Fibroblast of villous mesenchyme (primary cell): ENCODE measurements around the gene SPON1. TPM values are rescaled to one million over a fixed set of nuclear protein-coding genes. Genes with fewer than 3 reads are reported as not detected.
"Not testable (repeated sequence)": the region's sequence is repeated elsewhere in the genome, so short reads cannot be mapped to it uniquely, and the experiment has no call there.

Experiments used
- DNase-seq: peaks from one replicate; pipeline ENCODE4 v3.0.0-alpha.2; 2010; ENCODE audit warnings: low read depth
- H3K4me3 ChIP-seq: 2 replicates; pipeline ENCODE4 v1.5.1; 2011; ENCODE audit warnings: low read depth, mild to moderate bottlenecking, low read length
- total RNA-seq: library from RNA; depleted of rRNA; stranded (reverse); fragments of >200 nt; gene quantifications from 2 replicates; pipeline ENCODE4 v1.2.3, GENCODE V29; 2012
- TF ChIP-seq, protein P1 (sequence below): IDR thresholded peaks from 2 replicates; pipeline ENCODE4 v1.5.1; 2012; ENCODE audit warnings: low read depth, mild to moderate bottlenecking, low read length; ENCODE audit not compliant: insufficient read depth

Gene SPON1
- total RNA-seq, 1 donor = 0.43 TPM

GRCh38 chr11:14029971-14030920, 67.7 kb downstream of the SPON1 start:
- DNase-seq = peak; percentile 27
- H3K4me3 ChIP-seq = no peak overlapping the region
- TF ChIP-seq, protein P1, sequence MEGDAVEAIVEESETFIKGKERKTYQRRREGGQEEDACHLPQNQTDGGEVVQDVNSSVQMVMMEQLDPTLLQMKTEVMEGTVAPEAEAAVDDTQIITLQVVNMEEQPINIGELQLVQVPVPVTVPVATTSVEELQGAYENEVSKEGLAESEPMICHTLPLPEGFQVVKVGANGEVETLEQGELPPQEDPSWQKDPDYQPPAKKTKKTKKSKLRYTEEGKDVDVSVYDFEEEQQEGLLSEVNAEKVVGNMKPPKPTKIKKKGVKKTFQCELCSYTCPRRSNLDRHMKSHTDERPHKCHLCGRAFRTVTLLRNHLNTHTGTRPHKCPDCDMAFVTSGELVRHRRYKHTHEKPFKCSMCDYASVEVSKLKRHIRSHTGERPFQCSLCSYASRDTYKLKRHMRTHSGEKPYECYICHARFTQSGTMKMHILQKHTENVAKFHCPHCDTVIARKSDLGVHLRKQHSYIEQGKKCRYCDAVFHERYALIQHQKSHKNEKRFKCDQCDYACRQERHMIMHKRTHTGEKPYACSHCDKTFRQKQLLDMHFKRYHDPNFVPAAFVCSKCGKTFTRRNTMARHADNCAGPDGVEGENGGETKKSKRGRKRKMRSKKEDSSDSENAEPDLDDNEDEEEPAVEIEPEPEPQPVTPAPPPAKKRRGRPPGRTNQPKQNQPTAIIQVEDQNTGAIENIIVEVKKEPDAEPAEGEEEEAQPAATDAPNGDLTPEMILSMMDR = no peak

- DNase-seq, H3K4me3 ChIP-seq: not testable (repeated sequence)
These were observed 73.0 kb downstream of the SPON1 start for GRCh38 chr11:14035526-14035925.

GRCh38 chr11:14036469-14036868, 73.9 kb downstream of the SPON1 start:
- no peak for DNase-seq
- H3K4me3 ChIP-seq = no peak overlapping the region
- TF ChIP-seq, protein P1 = no peak

- peak; percentile 14 for DNase-seq
- no peak overlapping the region for H3K4me3 ChIP-seq
- TF ChIP-seq, protein P1 = peak; percentile 58
These were observed 78.5 kb downstream of the SPON1 start for GRCh38 chr11:14041040-14041439.

DNA sequence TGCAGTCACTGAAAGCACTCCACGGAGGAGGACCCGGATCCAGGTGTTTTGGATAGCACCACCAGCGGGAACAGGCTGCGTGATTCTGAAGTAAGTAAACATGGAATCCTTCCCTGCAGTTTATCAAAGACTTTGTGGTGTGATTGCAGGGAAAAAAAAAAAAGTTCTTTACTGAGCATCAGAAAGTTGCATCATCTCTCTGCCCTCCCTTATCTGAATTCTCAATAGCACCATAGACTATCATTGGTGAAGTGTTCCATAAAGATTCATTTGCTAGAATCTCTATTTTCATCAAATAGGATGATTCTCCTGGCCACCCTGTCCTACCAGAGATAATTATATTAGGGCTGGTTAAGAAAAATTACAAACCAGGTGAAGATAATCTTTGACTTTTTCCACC, 79.0 kb downstream of the SPON1 start:
- no peak overlapping the region for H3K4me3 ChIP-seq
- DNase-seq = no peak
- TF ChIP-seq, protein P1 = no peak

DNA sequence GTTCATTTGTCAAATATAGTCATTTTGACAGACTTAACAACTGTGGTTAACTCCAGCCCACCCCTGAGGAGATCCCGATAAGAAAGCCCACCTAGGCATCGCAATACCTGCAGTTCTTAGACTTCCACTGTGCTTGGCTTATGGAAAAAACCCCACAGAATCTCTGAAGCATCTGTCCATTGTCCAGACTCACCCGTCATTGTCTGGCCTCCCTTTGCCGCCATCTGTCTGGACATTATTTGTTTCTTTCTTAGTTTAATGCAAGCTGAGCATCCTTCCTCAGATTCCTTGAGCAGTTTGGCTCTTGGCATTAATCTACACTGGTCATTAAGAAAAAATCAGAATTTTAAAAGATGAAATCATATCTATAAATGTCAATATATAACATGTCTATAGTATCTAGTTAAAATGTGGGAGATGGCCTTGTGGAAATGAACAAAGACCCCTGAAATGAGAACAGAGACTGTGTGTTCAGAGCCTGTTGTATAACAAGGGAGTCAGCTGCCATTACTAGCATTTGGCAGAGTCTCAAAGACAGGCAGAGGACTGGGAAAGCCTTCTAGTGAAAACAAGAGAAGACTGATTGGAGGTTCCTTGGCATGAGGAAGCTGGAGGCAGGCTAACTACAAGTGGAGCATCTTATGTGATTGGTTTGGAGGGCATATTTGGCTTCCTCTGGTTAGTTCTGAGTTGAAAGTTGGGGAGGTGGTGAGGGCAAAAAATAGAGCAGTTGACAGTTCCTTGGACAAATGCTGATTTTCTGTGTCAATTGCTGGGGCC, 80.4 kb downstream of the SPON1 start:
- H3K4me3 ChIP-seq = no peak overlapping the region
- TF ChIP-seq, protein P1 = no peak
- DNase-seq = no peak

GRCh38 chr11:14044916-14045315, 82.4 kb downstream of the SPON1 start:
- no peak overlapping the region for H3K4me3 ChIP-seq
- TF ChIP-seq, protein P1 = no peak
- DNase-seq = no peak
